CD14-positive monocyte (primary cell): ENCODE results near the gene MMUT. TPM values are rescaled to one million over a fixed set of nuclear protein-coding genes. Genes with fewer than 3 reads are reported as not detected.
A peak's percentile ranks its signal among the peaks of the same experiment; 100 is the strongest.

ENCODE experiments used
- DNase-seq, 3 donors: peaks; one replicate each; pipeline ENCODE4 v3.0.0-alpha.2; 2011 to 2022
- H2AFZ ChIP-seq: 2 replicates; pipeline ENCODE4 v1.6.0; 2012; ENCODE audit warnings: mild to moderate bottlenecking, low read depth, low read length, inconsistent platforms; ENCODE audit not compliant: insufficient read depth, poor library complexity, severe bottlenecking
- H3K27ac ChIP-seq, 2 donors: 1 replicate in 1 of 2; 2 replicates in 1 of 2; pipeline ENCODE4 v1.5.1; 2012 to 2013; ENCODE audit warnings: low read length in 2 of 2, control low read depth in 1 of 2, inconsistent platforms in 1 of 2, low read depth in 1 of 2, mild to moderate bottlenecking in 1 of 2
- H3K27me3 ChIP-seq, 2 donors: one replicate each; pipeline versions ENCODE4 v1.6.0 to v1.6.1; 2011 to 2013; ENCODE audit warnings: low read length in 2 of 2; ENCODE audit not compliant: control insufficient read depth in 2 of 2, insufficient read depth in 2 of 2
- H3K36me3 ChIP-seq, 2 donors: replicated peaks in 1 of 2; 1 replicate in 1 of 2; 2 replicates in 1 of 2; pipeline versions ENCODE4 v1.5.1 to v1.6.1; 2012 to 2013; ENCODE audit warnings: low read length in 2 of 2, control low read depth in 1 of 2, inconsistent platforms in 1 of 2, mild to moderate bottlenecking in 1 of 2; ENCODE audit not compliant: insufficient read depth in 2 of 2, control insufficient read depth in 1 of 2
- H3K4me1 ChIP-seq, 2 donors: 1 replicate in 1 of 2; 2 replicates in 1 of 2; pipeline versions ENCODE4 v1.5.1 to v1.6.1; 2012 to 2013; ENCODE audit warnings: low read length in 2 of 2, control low read depth in 1 of 2, inconsistent platforms in 1 of 2, mild to moderate bottlenecking in 1 of 2, moderate library complexity in 1 of 2; ENCODE audit not compliant: insufficient read depth in 2 of 2, control insufficient read depth in 1 of 2
- H3K4me2 ChIP-seq: replicated peaks from 2 replicates; pipeline ENCODE3; 2012; ENCODE audit warnings: low read length, moderate library complexity, mild to moderate bottlenecking; ENCODE audit not compliant: poor library complexity, severe bottlenecking; ENCODE audit errors: extremely low read depth
- H3K4me3 ChIP-seq, 3 experiments: fragments of 200-600 bp in 1 of 3; sonication (generic) in 1 of 3; replicated peaks in 1 of 3; 1 replicate in 2 of 3; 2 replicates in 1 of 3; pipeline ENCODE4 v1.5.1; 2011 to 2013; ENCODE audit warnings: low read length in 3 of 3, mild to moderate bottlenecking in 3 of 3, control low read depth in 2 of 3, low read depth in 2 of 3, inconsistent platforms in 1 of 3, moderate library complexity in 1 of 3
- H3K79me2 ChIP-seq: 2 replicates; pipeline ENCODE4 v1.6.0; 2012; ENCODE audit warnings: mild to moderate bottlenecking, control low read depth, inconsistent platforms, low read length, moderate library complexity; ENCODE audit not compliant: insufficient read depth
- H3K9ac ChIP-seq: 2 replicates; pipeline ENCODE4 v1.6.0; 2017; ENCODE audit warnings: low read length, mild to moderate bottlenecking; ENCODE audit not compliant: insufficient read depth, poor library complexity, severe bottlenecking
- H3K9me3 ChIP-seq, 2 donors: replicated peaks in 1 of 2; 1 replicate in 1 of 2; 2 replicates in 1 of 2; pipeline versions ENCODE4 v1.5.1 to v1.6.1; 2012 to 2013; ENCODE audit warnings: low read length in 2 of 2, control low read depth in 1 of 2; ENCODE audit not compliant: control insufficient read depth in 1 of 2, insufficient read depth in 1 of 2
- H4K20me1 ChIP-seq: 2 replicates; pipeline ENCODE4 v1.6.0; 2012; ENCODE audit warnings: mild to moderate bottlenecking, low read length, control low read depth, moderate library complexity; ENCODE audit not compliant: insufficient read depth
- H3K27ac Mint-ChIP-seq, 7 donors: one replicate each; pipeline ENCODE4 v1.8.0; 2020; ENCODE audit warnings: mild to moderate bottlenecking in 7 of 7, mixed read lengths in 7 of 7, moderate library complexity in 6 of 7, inconsistent platforms in 2 of 7
- H3K27me3 Mint-ChIP-seq, 3 donors: one replicate each; pipeline ENCODE4 v1.8.0; 2021 to 2022; ENCODE audit warnings: low read depth in 3 of 3, mild to moderate bottlenecking in 3 of 3, mixed read lengths in 3 of 3, moderate library complexity in 3 of 3, inconsistent platforms in 1 of 3
- H3K36me3 Mint-ChIP-seq, 2 donors: one replicate each; pipeline ENCODE4 v1.8.0; 2020; ENCODE audit warnings: mixed read lengths in 2 of 2, inconsistent platforms in 1 of 2, mild to moderate bottlenecking in 1 of 2
- H3K4me1 Mint-ChIP-seq: one replicate; pipeline ENCODE4 v1.8.0; 2020; ENCODE audit warnings: mild to moderate bottlenecking, mixed read lengths
- H3K4me3 Mint-ChIP-seq, 2 donors: one replicate each; pipeline ENCODE4 v1.8.0; 2020; ENCODE audit warnings: mild to moderate bottlenecking in 2 of 2, mixed read lengths in 2 of 2, moderate library complexity in 1 of 2
- H3K9me3 Mint-ChIP-seq, 7 donors: one replicate each; pipeline ENCODE4 v1.8.0; 2020 to 2022; ENCODE audit warnings: mixed read lengths in 7 of 7, mild to moderate bottlenecking in 6 of 7, moderate library complexity in 6 of 7, inconsistent platforms in 2 of 7
- WGBS: methylation state at CpG from one replicate; pipeline ENCODE4 v1.1.5; 2013; ENCODE audit warnings: missing lambda C conversion rate; ENCODE audit not compliant: insufficient coverage; 5-methylcytosine and 5-hydroxymethylcytosine counted together
- intact Hi-C, 2 donors: fragments of 100-400 bp; cut with micrococcal nuclease; formaldehyde crosslinking; loops; one replicate each; pipeline versions ENCODE4 v1.15.0 to v1.15.1; 2023
- polyA plus RNA-seq, 3 donors: library from polyadenylated mRNA; depleted of rRNA in 1 of 3; unstranded in 2 of 3; stranded (reverse) in 1 of 3; fragments of 300-500 nt in 2 of 3; fragments of >200 nt in 1 of 3; fragmentation: Illumina TruSeq in 2 of 3; gene quantifications; 1 replicate in 2 of 3; 2 replicates in 1 of 3; pipeline ENCODE4 v1.2.3, GENCODE V29; 2012 to 2021
- TF ChIP-seq, protein P1 (sequence below): fragments of 200-600 bp; IDR thresholded peaks from one replicate; pipeline ENCODE4 v1.8.0; 2022; ENCODE audit warnings: antibody characterized with exemption, mild to moderate bottlenecking

MMUT gene
- polyA plus RNA-seq, 3 donors: 3.2 to 9.2 (median 6.4) TPM

DNA sequence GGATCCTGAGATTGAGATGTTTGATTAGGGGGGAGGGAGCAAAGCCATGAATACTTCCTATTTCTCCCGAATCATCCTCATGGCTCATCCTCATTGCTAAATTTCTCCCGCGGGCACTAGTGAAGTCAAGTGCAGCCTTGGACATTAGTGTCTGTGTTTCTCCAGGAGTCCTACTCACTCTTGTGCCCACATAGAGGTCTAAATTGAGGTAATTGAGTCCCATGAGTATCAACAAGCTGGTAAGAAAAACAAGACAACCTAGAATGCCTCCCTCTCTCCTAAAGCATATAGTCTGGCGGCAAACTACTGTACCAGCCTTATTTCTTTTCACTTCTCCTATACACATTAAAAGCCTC lies 537 bp upstream of the MMUT start:
- Histone ChIP-seq H3K9me3 (no peaks in the 10 kb centered on the region), H3K27ac (peak overlapping the region in 1 of 2 donors; percentile 94), H3K9ac (peak overlapping the region; percentile 80), H3K4me3 (peak overlapping the region; percentile 86 to 87 (median 86)), H4K20me1 (no peaks in the 10 kb centered on the region), H2AFZ (peak overlapping the region; percentile 86), H3K27me3 (no peaks in the 10 kb centered on the region), H3K36me3 (peaks cover 0 to 8% of the 10 kb centered on the region in 2 donors), H3K4me1 (peaks cover 25 to 33% of the 10 kb centered on the region in 2 donors), H3K79me2 (peaks cover 71% of the 10 kb centered on the region), H3K4me2 (peak overlapping the region; percentile 82)
- Mint-ChIP-seq H3K27ac (peak overlapping the region; percentile 97 to 100 (median 98)), H3K4me1 (peaks cover 37% of the 10 kb centered on the region), H3K27me3 (peaks cover 0 to 4% (median 0%) of the 10 kb centered on the region in 3 donors), H3K9me3 (no peaks in the 10 kb centered on the region), H3K4me3 (peak overlapping the region; percentile 92 to 99), H3K36me3 (peaks cover 0 to 4% of the 10 kb centered on the region in 2 donors)
- intact Hi-C loops: no loop called here
- DNase-seq: peak in 1 of 3 donors; percentile 5
- TF ChIP-seq, protein P1, sequence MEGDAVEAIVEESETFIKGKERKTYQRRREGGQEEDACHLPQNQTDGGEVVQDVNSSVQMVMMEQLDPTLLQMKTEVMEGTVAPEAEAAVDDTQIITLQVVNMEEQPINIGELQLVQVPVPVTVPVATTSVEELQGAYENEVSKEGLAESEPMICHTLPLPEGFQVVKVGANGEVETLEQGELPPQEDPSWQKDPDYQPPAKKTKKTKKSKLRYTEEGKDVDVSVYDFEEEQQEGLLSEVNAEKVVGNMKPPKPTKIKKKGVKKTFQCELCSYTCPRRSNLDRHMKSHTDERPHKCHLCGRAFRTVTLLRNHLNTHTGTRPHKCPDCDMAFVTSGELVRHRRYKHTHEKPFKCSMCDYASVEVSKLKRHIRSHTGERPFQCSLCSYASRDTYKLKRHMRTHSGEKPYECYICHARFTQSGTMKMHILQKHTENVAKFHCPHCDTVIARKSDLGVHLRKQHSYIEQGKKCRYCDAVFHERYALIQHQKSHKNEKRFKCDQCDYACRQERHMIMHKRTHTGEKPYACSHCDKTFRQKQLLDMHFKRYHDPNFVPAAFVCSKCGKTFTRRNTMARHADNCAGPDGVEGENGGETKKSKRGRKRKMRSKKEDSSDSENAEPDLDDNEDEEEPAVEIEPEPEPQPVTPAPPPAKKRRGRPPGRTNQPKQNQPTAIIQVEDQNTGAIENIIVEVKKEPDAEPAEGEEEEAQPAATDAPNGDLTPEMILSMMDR: no peak
- WGBS: 0% methylated on average over 1 of the region's 4 CpGs

DNA sequence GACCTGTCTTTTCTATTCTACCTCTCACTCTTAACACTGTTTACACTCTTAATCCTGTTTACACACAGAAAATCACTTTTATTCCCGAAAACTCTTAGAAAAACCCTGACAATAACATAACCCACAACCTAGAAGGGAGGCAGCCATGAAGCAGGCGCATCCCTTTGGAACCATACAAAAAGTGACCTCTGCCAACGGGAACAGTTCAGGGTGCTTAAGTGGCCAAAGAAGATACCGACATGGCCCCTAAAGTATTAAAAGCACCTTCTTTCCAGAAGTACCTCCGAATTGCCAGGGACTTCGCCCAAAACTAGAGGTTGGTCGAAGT lies 490 bp downstream of the MMUT start:
- H3K4me3 Mint-ChIP-seq: peak overlapping the region; percentile 92 to 99
- peak overlapping the region; percentile 86 to 87 (median 86) for H3K4me3 ChIP-seq
- intact Hi-C loops: no loop called here
- peaks cover 0 to 4% (median 0%) of the 10 kb centered on the region in 3 donors for H3K27me3 Mint-ChIP-seq
- H2AFZ ChIP-seq: peak overlapping the region; percentile 86
- TF ChIP-seq, protein P1: no peak
- peak overlapping the region; percentile 97 to 100 (median 98) for H3K27ac Mint-ChIP-seq
- peak overlapping the region; percentile 82 for H3K4me2 ChIP-seq
- H3K27ac ChIP-seq: peak overlapping the region; percentile 57 to 94
- peaks cover 60% of the 10 kb centered on the region for H3K79me2 ChIP-seq
- peaks cover 4 to 15% of the 10 kb centered on the region in 2 donors for H3K36me3 ChIP-seq
- DNase-seq: no peak
- H3K27me3 ChIP-seq: no peaks in the 10 kb centered on the region
- no peaks in the 10 kb centered on the region for H3K9me3 ChIP-seq
- peak overlapping the region; percentile 80 for H3K9ac ChIP-seq
- WGBS: 2% methylated on average over 5 of the region's 7 CpGs
- H3K4me1 Mint-ChIP-seq: peaks cover 35% of the 10 kb centered on the region
- H3K4me1 ChIP-seq: peaks cover 25 to 33% of the 10 kb centered on the region in 2 donors
- no peaks in the 10 kb centered on the region for H3K9me3 Mint-ChIP-seq
- peaks cover 3 to 11% of the 10 kb centered on the region in 2 donors for H3K36me3 Mint-ChIP-seq
- no peaks in the 10 kb centered on the region for H4K20me1 ChIP-seq
